Right cardiac atrium (tissue), 5 donors: ENCODE data around the gene TFAP2B. TPM values are rescaled to one million over a fixed set of nuclear protein-coding genes. Genes with fewer than 3 reads are reported as not detected.
A peak's percentile ranks its signal among the peaks of the same experiment; 100 is the strongest.

Source experiments
- ATAC-seq, 2 donors: fragments of 200-7000 bp; cut with Tn5 transposase; one replicate each; pipeline versions ENCODE4 v1.8.0 to v1.9.1; 2020; ENCODE audit warnings: moderate library complexity in 2 of 2, mild to moderate bottlenecking in 1 of 2
- DNase-seq, 3 donors: peaks; one replicate each; pipeline ENCODE4 v3.0.0-alpha.2; 2020
- H3K27ac ChIP-seq: one replicate; pipeline ENCODE4 v1.5.1; 2013; ENCODE audit warnings: mild to moderate bottlenecking, low read length, control low read depth, moderate library complexity
- H3K27me3 ChIP-seq: one replicate; pipeline ENCODE4 v1.6.1; 2013; ENCODE audit not compliant: control insufficient read depth, insufficient read depth
- H3K4me1 ChIP-seq: one replicate; pipeline ENCODE4 v1.6.1; 2013; ENCODE audit warnings: low read length; ENCODE audit not compliant: control insufficient read depth, insufficient read depth
- H3K4me3 ChIP-seq: one replicate; pipeline ENCODE4 v1.5.1; 2013; ENCODE audit warnings: low read length, control low read depth
- H3K9me3 ChIP-seq: one replicate; pipeline ENCODE4 v1.6.1; 2013; ENCODE audit warnings: low read length; ENCODE audit not compliant: control insufficient read depth
- WGBS: extraction: QIAGEN DNeasy Blood & Tissue Kit; methylation state at CpG from one replicate; pipeline ENCODE4 v1.1.7; 2013; 5-methylcytosine and 5-hydroxymethylcytosine counted together
- intact Hi-C, 4 donors: fragments of 100-400 bp; cut with DNase I; formaldehyde crosslinking; loops; one replicate each; pipeline versions ENCODE4 v1.11.0 to v1.14.0; 2022 to 2023
- long read RNA-seq, 4 donors: library from polyadenylated mRNA; unstranded; transcript quantifications; one replicate each; pipeline ENCODE4 v2.0.0, GENCODE V29; 2020 to 2021
- polyA plus RNA-seq: library from polyadenylated mRNA; stranded (reverse); fragments of 200-250 nt; gene quantifications from one replicate; pipeline ENCODE4 v1.2.3, GENCODE V29; 2013
- total RNA-seq, 4 donors: library from RNA; stranded (reverse); fragmentation: NEBNext Ultra II Directional; extraction: Animal tissue kit (Norgen Biotek cat#: 25700); gene quantifications; one replicate each; pipeline ENCODE4 v1.2.1, GENCODE V29; 2021
- donor health status: healthy with polysubstance abuse.
- donor health status: DM: no; HTN: yes; CAD: no.
- donor health status: DM: no; HTN: no; CAD: no.
- donor health status: DM: no; HTN: yes; CAD: no; lungs with severe emphysema.
- donor health status: DM: yes; HTN: yes; CAD: no.

The TFAP2B gene
- total RNA-seq: not detected
- not detected for polyA plus RNA-seq
- long read RNA-seq, donor 1: 0 reads
- long read RNA-seq, donor 2: 0 reads
- long read RNA-seq, donor 3: 0 reads
- long read RNA-seq, donor 4: 0 reads

GRCh38 chr6:50818673-50819072, at the start of gene TFAP2B:
TSS of gene TFAP2B (plus strand) at chr6:50818871. CDS start at chr6:50818892, 21 bp downstream.
- ATAC-seq (no peak), DNase-seq (no peak)
- no peaks in the 10 kb centered on the region for H3K9me3 ChIP-seq
- no peak within 1 kb of the TSS for H3K27ac ChIP-seq
- WGBS: 6% methylated on average over 7 of the region's 7 CpGs
- peak within 1 kb of the TSS; percentile 11 for H3K4me3 ChIP-seq
- H3K27me3 ChIP-seq: peaks cover 7% of the 10 kb centered on the region
- intact Hi-C loops: loop anchor here (5.0 to 10.0 kb wide), 4 partner anchors 1144 to 1206 kb away; no protein-coding TSS in a partner anchor
- H3K4me1 ChIP-seq: no peaks in the 10 kb centered on the region

DNA sequence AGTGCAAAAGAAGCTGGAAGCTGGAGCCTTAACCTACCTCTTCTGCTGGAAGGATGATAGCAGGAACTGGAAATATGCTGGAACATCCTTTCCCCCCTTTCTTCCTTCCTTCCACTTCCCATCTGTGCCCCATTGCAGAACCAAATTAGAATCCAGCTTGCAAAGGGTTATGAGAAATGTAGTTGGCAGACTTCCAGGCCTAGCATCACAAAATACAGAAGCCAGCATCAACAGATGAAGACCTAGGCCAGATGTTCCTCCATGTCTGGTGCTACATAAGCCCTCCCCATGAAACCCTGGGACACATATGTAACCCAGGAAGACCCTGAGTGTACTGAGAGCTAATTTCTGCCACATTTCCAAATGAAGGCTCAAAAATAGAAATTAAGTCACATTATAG, 40.0 kb upstream of the TFAP2B start:
- H3K27me3 ChIP-seq: no peaks in the 10 kb centered on the region
- no peak overlapping the region for H3K4me3 ChIP-seq
- no peak overlapping the region for H3K27ac ChIP-seq
- no peak for ATAC-seq
- H3K4me1 ChIP-seq: no peaks in the 10 kb centered on the region
- H3K9me3 ChIP-seq: no peaks in the 10 kb centered on the region
- intact Hi-C loops: no loop called here
- DNase-seq: no peak

- 94% methylated on average over 5 of the region's 5 CpGs for WGBS
- no peak overlapping the region for H3K4me3 ChIP-seq
- H3K4me1 ChIP-seq: no peaks in the 10 kb centered on the region
- H3K27me3 ChIP-seq: no peaks in the 10 kb centered on the region
- intact Hi-C loops: no loop called here
- no peak for DNase-seq
- H3K9me3 ChIP-seq: no peaks in the 10 kb centered on the region
- ATAC-seq: no peak
- H3K27ac ChIP-seq: no peak overlapping the region
Observed at GRCh38 chr6:50780382-50780781, 38.3 kb upstream of the TFAP2B start.

DNA sequence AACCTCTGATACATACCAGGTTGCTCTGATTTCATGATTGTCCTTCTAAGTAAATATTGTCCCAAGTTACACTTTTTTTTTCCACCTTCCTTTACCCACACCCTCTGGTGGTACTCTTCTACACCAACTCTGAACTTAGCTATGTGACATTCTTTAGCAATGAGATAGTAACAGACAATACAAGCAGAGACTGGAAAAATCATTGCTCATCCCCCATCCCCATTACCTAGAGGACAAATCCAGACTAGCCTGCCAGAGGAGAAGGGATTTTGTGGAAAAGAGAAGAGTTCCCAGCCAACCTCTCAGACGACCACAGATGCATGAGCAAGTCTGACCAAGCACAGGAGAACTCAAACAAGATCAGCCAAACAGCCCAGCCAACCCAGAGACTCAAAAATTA, 32.8 kb upstream of the TFAP2B start:
- DNase-seq (no peak), ATAC-seq (no peak)
- Histone ChIP-seq H3K27ac (no peak overlapping the region), H3K4me3 (no peak overlapping the region), H3K4me1 (no peaks in the 10 kb centered on the region), H3K9me3 (no peaks in the 10 kb centered on the region), H3K27me3 (no peaks in the 10 kb centered on the region)
- intact Hi-C loops: no loop called here
- 27% methylated on average over 1 of the region's 1 CpG for WGBS

DNA sequence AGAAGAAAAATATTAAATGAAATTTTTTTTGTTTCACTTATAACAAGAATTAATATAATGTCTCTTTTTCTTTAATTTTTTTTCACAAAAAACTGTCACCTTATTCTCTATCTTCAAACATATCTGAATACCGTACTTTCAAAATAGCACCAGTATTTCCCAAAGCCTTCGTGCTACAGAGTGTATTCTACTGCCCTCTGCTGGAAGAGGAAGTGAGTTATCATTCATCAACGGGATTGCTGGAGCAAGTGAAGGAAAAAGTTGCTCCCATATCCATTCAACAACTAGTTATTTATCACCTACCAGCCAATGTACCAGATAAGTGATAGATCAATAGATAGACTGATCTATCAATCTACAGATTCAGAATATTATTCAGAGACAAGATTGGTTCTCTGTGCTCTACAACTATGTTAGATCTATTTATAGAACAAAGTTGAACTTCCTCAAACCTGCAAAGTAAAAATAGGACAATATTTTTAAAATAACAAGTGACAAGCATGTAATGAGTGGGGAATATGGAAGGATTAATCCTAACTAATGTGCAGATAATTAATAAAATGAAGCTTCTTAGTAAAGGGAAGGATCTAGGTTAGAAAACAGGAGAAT, 26.7 kb upstream of the TFAP2B start:
- Histone ChIP-seq H3K27me3 (no peaks in the 10 kb centered on the region), H3K4me1 (no peaks in the 10 kb centered on the region), H3K27ac (no peak overlapping the region), H3K4me3 (no peak overlapping the region), H3K9me3 (no peaks in the 10 kb centered on the region)
- intact Hi-C loops: no loop called here
- ATAC-seq: no peak
- no peak for DNase-seq
- under 1% methylated on average over 3 of the region's 3 CpGs for WGBS

DNA sequence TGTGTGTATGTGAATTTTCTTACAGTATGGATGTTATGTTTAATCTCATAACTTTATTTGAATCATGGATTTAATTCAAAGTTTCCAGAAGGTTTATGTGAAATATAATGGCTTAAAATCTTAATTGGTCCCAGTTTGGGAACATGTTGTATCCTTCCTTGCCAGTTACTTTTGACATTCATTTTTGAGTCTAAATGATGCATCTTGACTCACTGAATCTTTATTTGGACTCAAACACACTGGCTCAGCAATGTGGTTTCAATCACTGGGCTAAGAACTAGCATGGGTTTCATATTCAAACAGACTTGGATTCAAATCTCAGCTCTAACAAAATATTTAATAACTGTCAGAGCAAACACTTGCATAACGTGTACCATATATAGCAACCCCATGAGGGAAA, 25.9 kb upstream of the TFAP2B start:
- no peak for ATAC-seq
- intact Hi-C loops: no loop called here

DNA sequence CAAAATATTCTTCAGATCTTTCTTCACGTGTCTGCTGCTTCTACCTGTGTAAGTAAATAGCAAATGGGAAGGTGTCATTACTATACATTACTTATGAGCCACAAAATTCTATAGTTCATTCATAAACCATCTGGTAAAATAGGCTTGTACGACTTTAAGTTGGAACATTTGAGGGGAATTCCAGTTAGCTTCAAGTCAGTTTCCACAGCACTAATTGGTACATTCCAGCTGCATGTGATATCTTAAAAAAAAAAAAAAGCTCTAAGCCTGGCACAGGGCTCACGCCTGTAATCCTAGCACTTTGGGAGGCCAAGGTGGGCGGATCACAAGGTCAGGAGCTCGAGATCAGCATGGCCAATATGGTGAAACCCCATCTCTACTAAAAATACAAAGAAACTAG, 23.1 kb upstream of the TFAP2B start:
- Histone ChIP-seq H3K9me3 (no peaks in the 10 kb centered on the region), H3K4me1 (no peaks in the 10 kb centered on the region), H3K27me3 (no peaks in the 10 kb centered on the region), H3K27ac (no peak overlapping the region), H3K4me3 (no peak overlapping the region)
- DNase-seq (no peak), ATAC-seq (no peak)
- 50% methylated on average over 5 of the region's 5 CpGs for WGBS
- intact Hi-C loops: no loop called here

More for the DNA sequence above, 25.9 kb upstream of the TFAP2B start:
- Histone ChIP-seq H3K27ac (no peak overlapping the region), H3K4me3 (no peak overlapping the region), H3K27me3 (no peaks in the 10 kb centered on the region), H3K4me1 (no peaks in the 10 kb centered on the region), H3K9me3 (no peaks in the 10 kb centered on the region)
- WGBS: 53% methylated on average over 1 of the region's 1 CpG
- no peak for DNase-seq

DNA sequence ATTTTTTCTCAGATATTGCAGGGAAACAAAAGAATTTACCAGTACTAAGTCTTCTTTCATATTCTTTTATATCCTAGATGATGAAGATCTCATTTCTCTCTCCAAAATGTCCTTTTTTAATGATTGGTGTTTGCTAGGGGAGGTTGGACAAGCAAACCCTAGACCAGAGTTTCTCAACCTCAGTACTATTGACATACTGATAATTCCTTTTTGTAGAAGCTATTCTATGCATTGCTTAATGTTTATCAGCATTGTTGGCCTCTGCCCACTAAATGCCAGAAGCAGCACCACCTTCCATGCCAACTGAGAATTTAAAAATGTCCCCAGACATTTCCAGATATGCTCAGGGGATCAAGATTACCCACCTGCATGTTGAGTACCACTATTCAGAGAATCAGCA, 14.4 kb upstream of the TFAP2B start:
- H3K4me3 ChIP-seq: no peak overlapping the region
- ATAC-seq (no peak), DNase-seq (no peak)
- H3K27ac ChIP-seq: no peak overlapping the region
- no peaks in the 10 kb centered on the region for H3K9me3 ChIP-seq
- no peaks in the 10 kb centered on the region for H3K4me1 ChIP-seq
- H3K27me3 ChIP-seq: no peaks in the 10 kb centered on the region
- intact Hi-C loops: no loop called here

DNA sequence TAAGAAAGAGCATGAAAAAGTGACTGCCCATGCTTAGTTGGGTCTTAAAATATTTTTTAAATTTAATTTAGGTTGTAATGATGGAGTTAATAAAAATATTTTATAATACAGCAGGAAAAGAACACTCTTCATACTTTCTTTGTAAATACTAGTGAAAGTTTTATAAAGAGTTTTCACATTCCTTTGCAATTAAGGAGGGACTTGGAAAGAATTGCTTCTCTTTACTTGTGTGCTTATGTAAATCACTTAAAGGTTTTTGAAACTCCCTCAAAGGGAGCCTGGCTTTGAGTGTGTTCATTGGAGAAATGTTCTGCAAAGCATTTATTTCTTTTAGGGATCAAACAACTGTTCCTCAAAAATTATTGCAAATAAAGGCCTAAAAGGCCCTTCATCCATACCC, 11.6 kb upstream of the TFAP2B start:
- Histone ChIP-seq H3K9me3 (no peaks in the 10 kb centered on the region), H3K4me1 (no peaks in the 10 kb centered on the region), H3K4me3 (no peak overlapping the region), H3K27me3 (no peaks in the 10 kb centered on the region), H3K27ac (no peak overlapping the region)
- DNase-seq: no peak
- no peak for ATAC-seq
- intact Hi-C loops: no loop called here

- intact Hi-C loops: loop anchor here (5.0 to 10.0 kb wide), 4 partner anchors 1147 to 1209 kb away; no protein-coding TSS in a partner anchor
- 7% methylated on average over 16 of the region's 16 CpGs for WGBS
- ATAC-seq: no peak
- no peaks in the 10 kb centered on the region for H3K9me3 ChIP-seq
- no peaks in the 10 kb centered on the region for H3K4me1 ChIP-seq
- H3K27ac ChIP-seq: no peak overlapping the region
- H3K4me3 ChIP-seq: peak overlapping the region; percentile 77
- DNase-seq: no peak
- H3K27me3 ChIP-seq: peaks cover 7% of the 10 kb centered on the region
Observed at GRCh38 chr6:50815436-50816114, 3.1 kb upstream of the TFAP2B start.

DNA sequence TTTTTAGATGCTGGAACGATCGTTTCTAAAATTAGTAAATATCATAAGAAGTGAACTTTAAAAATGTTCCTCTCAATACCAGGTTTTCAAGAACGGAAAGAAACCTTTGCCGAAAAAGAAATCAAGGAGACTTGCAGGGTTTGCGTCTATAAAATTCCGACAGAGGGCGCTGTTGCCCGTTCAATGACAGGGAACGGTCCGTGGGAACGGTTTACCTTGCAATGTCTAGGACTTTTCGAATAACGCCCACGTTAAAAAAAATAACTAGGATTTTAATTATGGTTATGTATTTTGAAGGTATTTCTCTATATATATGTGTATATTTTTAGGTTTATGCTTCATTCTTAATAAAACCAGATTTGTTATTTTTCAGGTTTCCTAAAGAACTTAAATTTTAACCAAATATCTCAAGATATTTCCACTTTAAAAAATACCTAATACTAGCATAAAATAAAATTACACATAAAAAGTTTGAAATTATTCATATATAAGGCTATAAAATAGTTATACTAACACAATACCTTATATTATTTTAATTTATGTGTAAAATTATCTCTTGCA, 2.5 kb upstream of the TFAP2B start:
- Histone ChIP-seq H3K27ac (no peak overlapping the region), H3K27me3 (peaks cover 7% of the 10 kb centered on the region), H3K4me1 (no peaks in the 10 kb centered on the region), H3K9me3 (no peaks in the 10 kb centered on the region), H3K4me3 (peak overlapping the region; percentile 77)
- peak; percentile 54 to 68 (median 58) for DNase-seq
- ATAC-seq: peak in 1 of 2 donors; percentile 47
- intact Hi-C loops: loop anchor here (5.0 to 10.0 kb wide), 4 partner anchors 1146 to 1209 kb away; no protein-coding TSS in a partner anchor
- WGBS: under 1% methylated on average over 14 of the region's 14 CpGs
